ENCODE measurements around the gene FANK1.
"Not testable (repeated sequence)": the region's sequence is repeated elsewhere in the genome, so short reads cannot be mapped to it uniquely, and the experiment has no call there.

Gene FANK1

GRCh38 chr10:125925262-125925834 is 29.0 kb downstream of the FANK1 start:
- no peak for TF ChIP-seq CTCF (IDR thresholded peaks at IDR 0.05; ENCODE audit: low read depth, low read length)
- no peak overlapping the region for H3K4me3 ChIP-seq (ENCODE audit: low read depth, low read length)

GRCh38 chr10:125926247-125926646 is 29.9 kb downstream of the FANK1 start:
- no peak overlapping the region for H3K4me3 ChIP-seq (ENCODE audit: low read depth, low read length)
- no peak for TF ChIP-seq CTCF (IDR thresholded peaks at IDR 0.05; ENCODE audit: low read depth, low read length)

- not testable (repeated sequence) for H3K4me3 ChIP-seq (ENCODE audit: low read depth, low read length)
These were observed 30.9 kb downstream of the FANK1 start for GRCh38 chr10:125927265-125927664.

- no peak overlapping the region for H3K4me3 ChIP-seq (ENCODE audit: low read depth, low read length)
- no peak for TF ChIP-seq CTCF (IDR thresholded peaks at IDR 0.05; ENCODE audit: low read depth, low read length)
These were observed 32.7 kb downstream of the FANK1 start for GRCh38 chr10:125928928-125929585.

GRCh38 chr10:125929618-125930017 is 33.3 kb downstream of the FANK1 start:
- no peak for TF ChIP-seq CTCF (IDR thresholded peaks at IDR 0.05; ENCODE audit: low read depth, low read length)
- H3K4me3 ChIP-seq (ENCODE audit: low read depth, low read length) = no peak overlapping the region

- H3K4me3 ChIP-seq (ENCODE audit: low read depth, low read length) = no peak overlapping the region
- no peak for TF ChIP-seq CTCF (IDR thresholded peaks at IDR 0.05; ENCODE audit: low read depth, low read length)
These were observed 37.3 kb downstream of the FANK1 start for GRCh38 chr10:125933693-125934092.

GRCh38 chr10:125936331-125936730 is 40.0 kb downstream of the FANK1 start:
- TF ChIP-seq CTCF (IDR thresholded peaks at IDR 0.05; ENCODE audit: low read depth, low read length) = no peak
- no peak overlapping the region for H3K4me3 ChIP-seq (ENCODE audit: low read depth, low read length)

- H3K4me3 ChIP-seq (ENCODE audit: low read depth, low read length) = no peak overlapping the region
- no peak for TF ChIP-seq CTCF (IDR thresholded peaks at IDR 0.05; ENCODE audit: low read depth, low read length)
These were observed 44.2 kb downstream of the FANK1 start for GRCh38 chr10:125940515-125940914.
